ENCODE measurements around the gene IFIT1. TPM values are rescaled to one million over a fixed set of nuclear protein-coding genes. Genes with fewer than 3 reads are reported as not detected.
A peak's percentile ranks its signal among the peaks of the same experiment; 100 is the strongest.

Gene IFIT1
- total and polyA plus RNA-seq, 9 of the 15 experiments (the other 6 are each of a cell fraction or from before 2014, with no cell fraction given) = 0.03 to 0.40 (median 0.18) TPM

GRCh38 chr10:89348481-89348880 lies 43.9 kb upstream of the IFIT1 start:
- Histone ChIP-seq H3K9ac (ENCODE audit: insufficient read depth in 1 of 2, low read depth in 2 of 2, low read length in 2 of 2) (no peak overlapping the region), H3K27ac (ENCODE audit: extremely low read depth, low read depth, low read length) (no peak overlapping the region), H3K9me3 (replicated peaks; ENCODE audit: control insufficient read depth, insufficient read depth, low read depth, low read length) (no peaks in the 10 kb centered on the region; the same call in 1 of the 2 replicates), H3K4me3 (no peak overlapping the region), H3K36me3 (ENCODE audit: control insufficient read depth, insufficient read depth, low read length) (no peaks in the 10 kb centered on the region), H3K4me2 (ENCODE audit: insufficient read depth, low read length) (no peak overlapping the region), H3K9me1 (ENCODE audit: control insufficient read depth, insufficient read depth, low read length) (no peaks in the 10 kb centered on the region), H2AFZ (ENCODE audit: low read depth, low read length) (no peak overlapping the region), H3K27me3 (ENCODE audit: control insufficient read depth in 2 of 2, insufficient read depth in 2 of 2, low read length in 2 of 2) (no peaks in the 10 kb centered on the region), H3K79me2 (ENCODE audit: control insufficient read depth, insufficient read depth, low read length) (no peaks in the 10 kb centered on the region), H3K4me1 (replicated peaks in 1 of 2; ENCODE audit: control insufficient read depth in 2 of 2, insufficient read depth in 2 of 2, low read length in 2 of 2) (peaks cover 5 to 28% of the 10 kb centered on the region in 2 experiments; a peak in 4 of 5 replicates), H4K20me1 (replicated peaks; ENCODE audit: control insufficient read depth, insufficient read depth, low read length) (no peaks in the 10 kb centered on the region)
- in situ Hi-C loops (cut with MboI) = no loop called here
- BruUV-seq (replicated peaks) = no TSS peak
- 66% methylated on average over 5 of the region's 5 CpGs for WGBS (ENCODE audit: insufficient coverage, low coverage, missing lambda C conversion rate)
- TF ChIP-seq POLR2AphosphoS2 (IDR thresholded peaks at IDR 0.05; ENCODE audit: low read length) = no peak
- no peak for TF ChIP-seq CCAR2 (IDR thresholded peaks at IDR 0.05; ENCODE audit: low read depth, low read length)
- no peak for TF ChIP-seq ARID3A (IDR thresholded peaks at IDR 0.05; ENCODE audit: borderline replicate concordance, low read depth, low read length)
- FAIRE-seq (no peak), DNase-seq (ENCODE audit: extremely low read depth in 1 of 4, low spot score in 3 of 4) (no peak), ATAC-seq (no peak)
- CTCF ChIA-PET (ENCODE audit: low intra/inter-chr PET ratio) = no interaction called here
- intact Hi-C loops (cut with micrococcal nuclease) = no loop called here
- POLR2A ChIA-PET = interaction anchor here (0.7 kb wide), 1 partner anchor 24 kb away, joined by 3 read pairs; no protein-coding TSS in a partner anchor

GRCh38 chr10:89348975-89349374 lies 43.4 kb upstream of the IFIT1 start:
- FAIRE-seq (no peak), DNase-seq (ENCODE audit: extremely low read depth in 1 of 4, low spot score in 3 of 4) (no peak), ATAC-seq (no peak)
- no peaks in the 10 kb centered on the region for H3K9me1 ChIP-seq (ENCODE audit: control insufficient read depth, insufficient read depth, low read length)
- H3K9me3 ChIP-seq (replicated peaks; ENCODE audit: control insufficient read depth, insufficient read depth, low read depth, low read length) = no peaks in the 10 kb centered on the region; the same call in 1 of the 2 replicates
- no peak for TF ChIP-seq XRCC4 (IDR thresholded peaks at IDR 0.05; ENCODE audit: extremely low read depth, insufficient read depth, insufficient read length)
- TF ChIP-seq BHLHE40 (IDR thresholded peaks at IDR 0.05; ENCODE audit: low read length) = no peak
- TF ChIP-seq CREB3 (tag; conservative IDR thresholded peaks at IDR 0.05; ENCODE audit: low read depth) = no peak
- TF ChIP-seq ESRRB (CRISPR knock-in tag; IDR thresholded peaks at IDR 0.05; ENCODE audit: borderline replicate concordance) = no peak
- TF ChIP-seq ELF2 (CRISPR knock-in tag; IDR thresholded peaks at IDR 0.05) = no peak
- TF ChIP-seq ZNF395 (CRISPR knock-in tag; IDR thresholded peaks at IDR 0.05) = no peak
- no peak for TF ChIP-seq NCOA2 (IDR thresholded peaks at IDR 0.05; ENCODE audit: partially characterized antibody in 2 of 2)
- no peak for TF ChIP-seq NRF1 (conservative IDR thresholded peaks at IDR 0.05 in 1 of 2, IDR thresholded peaks at IDR 0.05 in 1 of 2)
- no peaks in the 10 kb centered on the region for H3K79me2 ChIP-seq (ENCODE audit: control insufficient read depth, insufficient read depth, low read length)
- CTCF ChIA-PET (ENCODE audit: low intra/inter-chr PET ratio) = no interaction called here
- H3K4me3 ChIP-seq = no peak overlapping the region
- BruUV-seq (replicated peaks) = no TSS peak
- in situ Hi-C loops (cut with MboI) (no loop called here), intact Hi-C loops (cut with micrococcal nuclease) (no loop called here)
- H2AFZ ChIP-seq (ENCODE audit: low read depth, low read length) = 0 out of 2 replicates have a peak overlapping the region, but pooled peaks have one; percentile 63
- H4K20me1 ChIP-seq (replicated peaks; ENCODE audit: control insufficient read depth, insufficient read depth, low read length) = no peaks in the 10 kb centered on the region
- POLR2A ChIA-PET = interaction anchor here (0.6 kb wide), 1 partner anchor 78 kb away, joined by 3 read pairs; no protein-coding TSS in a partner anchor
- no peak overlapping the region for H3K9ac ChIP-seq (ENCODE audit: insufficient read depth in 1 of 2, low read depth in 2 of 2, low read length in 2 of 2)
- H3K4me1 ChIP-seq (replicated peaks in 1 of 2; ENCODE audit: control insufficient read depth in 2 of 2, insufficient read depth in 2 of 2, low read length in 2 of 2) = peaks cover 5 to 28% of the 10 kb centered on the region in 2 experiments; a peak in 4 of 5 replicates
- no peak overlapping the region for H3K27ac ChIP-seq (ENCODE audit: extremely low read depth, low read depth, low read length)
- WGBS (ENCODE audit: insufficient coverage, low coverage, missing lambda C conversion rate) = 55% methylated on average over 2 of the region's 2 CpGs
- H3K4me2 ChIP-seq (ENCODE audit: insufficient read depth, low read length) = no peak overlapping the region
- H3K27me3 ChIP-seq (ENCODE audit: control insufficient read depth in 2 of 2, insufficient read depth in 2 of 2, low read length in 2 of 2) = no peaks in the 10 kb centered on the region
- H3K36me3 ChIP-seq (ENCODE audit: control insufficient read depth, insufficient read depth, low read length) = no peaks in the 10 kb centered on the region
